ENCODE measurements around the gene ZNF594.
"Not testable (repeated sequence)": the region's sequence is repeated elsewhere in the genome, so short reads cannot be mapped to it uniquely, and the experiment has no call there.

- not testable (repeated sequence) for TF ChIP-seq CTCF, POLR2A (IDR thresholded peaks at IDR 0.05)
These were observed 16.6 kb downstream of the ZNF594 start for GRCh38 chr17:5175027-5175426.

All from lower leg skin (tissue), 3 donors.